Rectal smooth muscle tissue (tissue), 1 donor: ENCODE data around the gene CLDN20.
A peak's percentile ranks its signal among the peaks of the same experiment; 100 is the strongest.

Source experiments
- H3K27ac ChIP-seq: one replicate; pipeline ENCODE4 v1.7.0; 2013; ENCODE audit warnings: low read depth, low read length, inconsistent platforms
- H3K27me3 ChIP-seq: one replicate; pipeline ENCODE4 v1.7.0; 2013; ENCODE audit warnings: low read length; ENCODE audit not compliant: control insufficient read depth, insufficient read depth
- H3K36me3 ChIP-seq: one replicate; pipeline ENCODE4 v1.7.0; 2013; ENCODE audit warnings: low read length; ENCODE audit not compliant: control insufficient read depth, insufficient read depth
- H3K4me1 ChIP-seq: one replicate; pipeline ENCODE4 v1.7.0; 2013; ENCODE audit warnings: low read length; ENCODE audit not compliant: control insufficient read depth, insufficient read depth
- H3K4me3 ChIP-seq: one replicate; pipeline ENCODE4 v1.7.0; 2013; ENCODE audit warnings: low read length
- H3K9ac ChIP-seq: one replicate; pipeline ENCODE4 v1.7.0; 2013; ENCODE audit warnings: low read length

Gene CLDN20

GRCh38 chr6:155275808-155276480 lies 12.1 kb downstream of the CLDN20 start:
- Histone ChIP-seq H3K27ac (peak overlapping the region; percentile 82), H3K4me1 (peaks cover 28% of the 10 kb centered on the region), H3K4me3 (no peak overlapping the region), H3K9ac (no peak overlapping the region), H3K27me3 (peaks cover 2% of the 10 kb centered on the region), H3K36me3 (no peaks in the 10 kb centered on the region)

- Histone ChIP-seq H3K4me3 (no peak overlapping the region), H3K36me3 (no peaks in the 10 kb centered on the region), H3K4me1 (peaks cover 28% of the 10 kb centered on the region), H3K27me3 (peaks cover 2% of the 10 kb centered on the region), H3K9ac (no peak overlapping the region), H3K27ac (no peak overlapping the region)
Observed at GRCh38 chr6:155276638-155277037, 12.8 kb downstream of the CLDN20 start.

- H3K27ac ChIP-seq, result no peak overlapping the region
- H3K36me3 ChIP-seq, result no peaks in the 10 kb centered on the region
- H3K27me3 ChIP-seq, result peaks cover 2% of the 10 kb centered on the region
- H3K9ac ChIP-seq, result no peak overlapping the region
- H3K4me3 ChIP-seq, result no peak overlapping the region
- H3K4me1 ChIP-seq, result peaks cover 13% of the 10 kb centered on the region
Observed at GRCh38 chr6:155278319-155279049, 14.7 kb downstream of the CLDN20 start.

GRCh38 chr6:155284775-155285174 lies 21.0 kb downstream of the CLDN20 start:
- Histone ChIP-seq H3K9ac (no peak overlapping the region), H3K4me1 (no peaks in the 10 kb centered on the region), H3K27ac (no peak overlapping the region), H3K36me3 (peaks cover 7% of the 10 kb centered on the region), H3K4me3 (no peak overlapping the region), H3K27me3 (peaks cover 2% of the 10 kb centered on the region)

- Histone ChIP-seq H3K27ac (no peak overlapping the region), H3K36me3 (peaks cover 7% of the 10 kb centered on the region), H3K4me1 (no peaks in the 10 kb centered on the region), H3K9ac (no peak overlapping the region), H3K4me3 (no peak overlapping the region), H3K27me3 (no peaks in the 10 kb centered on the region)
Observed at GRCh38 chr6:155287762-155288161, 23.9 kb downstream of the CLDN20 start.

GRCh38 chr6:155290491-155290890 lies 26.7 kb downstream of the CLDN20 start:
- H3K27me3 ChIP-seq, result no peaks in the 10 kb centered on the region
- no peak overlapping the region for H3K9ac ChIP-seq
- no peak overlapping the region for H3K4me3 ChIP-seq
- no peak overlapping the region for H3K27ac ChIP-seq
- no peaks in the 10 kb centered on the region for H3K4me1 ChIP-seq
- peaks cover 4% of the 10 kb centered on the region for H3K36me3 ChIP-seq

- Histone ChIP-seq H3K4me1 (no peaks in the 10 kb centered on the region), H3K27me3 (no peaks in the 10 kb centered on the region), H3K36me3 (peaks cover 4% of the 10 kb centered on the region), H3K4me3 (no peak overlapping the region), H3K9ac (no peak overlapping the region), H3K27ac (no peak overlapping the region)
Observed at GRCh38 chr6:155291291-155291690, 27.5 kb downstream of the CLDN20 start.

GRCh38 chr6:155292711-155293110 lies 28.9 kb downstream of the CLDN20 start:
- Histone ChIP-seq H3K4me1 (no peaks in the 10 kb centered on the region), H3K36me3 (peaks cover 4% of the 10 kb centered on the region), H3K27me3 (no peaks in the 10 kb centered on the region), H3K27ac (no peak overlapping the region), H3K9ac (no peak overlapping the region), H3K4me3 (no peak overlapping the region)

- Histone ChIP-seq H3K27ac (no peak overlapping the region), H3K4me1 (no peaks in the 10 kb centered on the region), H3K27me3 (no peaks in the 10 kb centered on the region), H3K36me3 (no peaks in the 10 kb centered on the region), H3K9ac (no peak overlapping the region), H3K4me3 (no peak overlapping the region)
Observed at GRCh38 chr6:155297669-155298068, 33.9 kb downstream of the CLDN20 start.

- Histone ChIP-seq H3K27me3 (no peaks in the 10 kb centered on the region), H3K27ac (no peak overlapping the region), H3K9ac (no peak overlapping the region), H3K4me1 (no peaks in the 10 kb centered on the region), H3K36me3 (no peaks in the 10 kb centered on the region), H3K4me3 (no peak overlapping the region)
Observed at GRCh38 chr6:155301867-155302266, 38.1 kb downstream of the CLDN20 start.

- no peak overlapping the region for H3K4me3 ChIP-seq
- H3K4me1 ChIP-seq, result no peaks in the 10 kb centered on the region
- H3K9ac ChIP-seq, result no peak overlapping the region
- H3K27ac ChIP-seq, result no peak overlapping the region
- no peaks in the 10 kb centered on the region for H3K36me3 ChIP-seq
- H3K27me3 ChIP-seq, result no peaks in the 10 kb centered on the region
Observed at GRCh38 chr6:155303361-155303870, 39.6 kb downstream of the CLDN20 start.

GRCh38 chr6:155306958-155307357 lies 43.1 kb downstream of the CLDN20 start:
- H3K27ac ChIP-seq, result no peak overlapping the region
- no peak overlapping the region for H3K9ac ChIP-seq
- H3K27me3 ChIP-seq, result no peaks in the 10 kb centered on the region
- H3K4me3 ChIP-seq, result no peak overlapping the region
- no peaks in the 10 kb centered on the region for H3K4me1 ChIP-seq
- H3K36me3 ChIP-seq, result no peaks in the 10 kb centered on the region

- Histone ChIP-seq H3K9ac (no peak overlapping the region), H3K4me3 (no peak overlapping the region), H3K36me3 (no peaks in the 10 kb centered on the region), H3K27me3 (no peaks in the 10 kb centered on the region), H3K4me1 (no peaks in the 10 kb centered on the region), H3K27ac (no peak overlapping the region)
Observed at GRCh38 chr6:155309150-155309549, 45.3 kb downstream of the CLDN20 start.
